ENCODE data around the gene PCSK6. TPM values are rescaled to one million over a fixed set of nuclear protein-coding genes. Genes with fewer than 3 reads are reported as not detected.
"Not testable (repeated sequence)": the region's sequence is repeated elsewhere in the genome, so short reads cannot be mapped to it uniquely, and the experiment has no call there.

The PCSK6 gene
- total RNA-seq, 2 donors from 2014 or later = 36.4 to 66.2 TPM

- DNase-seq = no peak
- intact Hi-C loops (cut with DNase I, micrococcal nuclease) = no loop called here
- no peak for ATAC-seq
These were observed 14.5 kb downstream of the PCSK6 start for GRCh38 chr15:101474983-101475382.

- no peak for ATAC-seq
- DNase-seq = no peak
- intact Hi-C loops (cut with DNase I, micrococcal nuclease) = no loop called here
These were observed 15.3 kb downstream of the PCSK6 start for GRCh38 chr15:101474233-101474632.

GRCh38 chr15:101472033-101472432 is 17.5 kb downstream of the PCSK6 start:
- no peak for ATAC-seq
- intact Hi-C loops (cut with DNase I, micrococcal nuclease) = no loop called here
- DNase-seq = no peak

- intact Hi-C loops (cut with DNase I, micrococcal nuclease) = no loop called here
- no peak for DNase-seq
- ATAC-seq = no peak
These were observed 18.8 kb downstream of the PCSK6 start for GRCh38 chr15:101470548-101471239.

- ATAC-seq (no peak), DNase-seq (no peak)
- intact Hi-C loops (cut with DNase I, micrococcal nuclease) = no loop called here
These were observed 19.8 kb downstream of the PCSK6 start for GRCh38 chr15:101469520-101470288.

GRCh38 chr15:101466188-101466587 is 23.3 kb downstream of the PCSK6 start:
- ATAC-seq = no peak
- no peak for DNase-seq
- intact Hi-C loops (cut with DNase I, micrococcal nuclease) = no loop called here

- ATAC-seq = no peak
- DNase-seq = no peak
- intact Hi-C loops (cut with DNase I, micrococcal nuclease) = no loop called here
These were observed 24.4 kb downstream of the PCSK6 start for GRCh38 chr15:101464999-101465669.

GRCh38 chr15:101464256-101464998 is 25.1 kb downstream of the PCSK6 start:
- DNase-seq (no peak), ATAC-seq (no peak)
- intact Hi-C loops (cut with DNase I, micrococcal nuclease) = no loop called here

GRCh38 chr15:101463696-101464095 is 25.8 kb downstream of the PCSK6 start:
- intact Hi-C loops (cut with DNase I, micrococcal nuclease); DNase-seq: not testable (repeated sequence)
- peak; percentile 39 for ATAC-seq

GRCh38 chr15:101463270-101463669 is 26.2 kb downstream of the PCSK6 start:
- DNase-seq (peak; percentile 74 to 75), ATAC-seq (peak; percentile 99)
- intact Hi-C loops (cut with DNase I, micrococcal nuclease) = no loop called here

GRCh38 chr15:101461097-101461496 is 28.4 kb downstream of the PCSK6 start:
- DNase-seq (no peak), ATAC-seq (no peak)
- intact Hi-C loops (cut with DNase I, micrococcal nuclease) = no loop called here

- DNase-seq (no peak), ATAC-seq (no peak)
- intact Hi-C loops (cut with DNase I, micrococcal nuclease) = no loop called here
These were observed 29.8 kb downstream of the PCSK6 start for GRCh38 chr15:101459579-101460300.

- DNase-seq = no peak
- ATAC-seq = no peak
- intact Hi-C loops (cut with DNase I, micrococcal nuclease) = no loop called here
These were observed 30.5 kb downstream of the PCSK6 start for GRCh38 chr15:101458908-101459578.

GRCh38 chr15:101458158-101458900 is 31.2 kb downstream of the PCSK6 start:
- DNase-seq (no peak), ATAC-seq (no peak)
- intact Hi-C loops (cut with DNase I, micrococcal nuclease) = no loop called here

- ATAC-seq = no peak
- intact Hi-C loops (cut with DNase I, micrococcal nuclease) = no loop called here
- no peak for DNase-seq
These were observed 31.8 kb downstream of the PCSK6 start for GRCh38 chr15:101457696-101458095.

- intact Hi-C loops (cut with DNase I, micrococcal nuclease) = no loop called here
- DNase-seq (no peak), ATAC-seq (no peak)
These were observed 33.3 kb downstream of the PCSK6 start for GRCh38 chr15:101456057-101456739.

Measured in left colon (tissue), 2 donors.